Natural killer cell (primary cell): ENCODE measurements around the gene CCL19. TPM values are rescaled to one million over a fixed set of nuclear protein-coding genes. Genes with fewer than 3 reads are reported as not detected.
A peak's percentile ranks its signal among the peaks of the same experiment; 100 is the strongest.

Experiments
- ATAC-seq, 3 donors: fragments of 150-1000 bp in 2 of 3; fragments of 200-7000 bp in 1 of 3; cut with Tn5 transposase; 1 replicate in 1 of 3; 2 replicates in 2 of 3; pipeline ENCODE4 v1.10.0; 2021; ENCODE audit warnings: mild to moderate bottlenecking in 2 of 3, moderate library complexity in 2 of 3
- DNase-seq, 2 donors: peaks; one replicate each; pipeline versions ENCODE4 v3.0.0 to v3.0.0-alpha.2; 2013 to 2021; ENCODE audit warnings: mixed read lengths in 1 of 2
- H3K27ac ChIP-seq: one replicate; pipeline ENCODE4 v1.5.1; 2013; ENCODE audit warnings: mild to moderate bottlenecking, low read length
- H3K27me3 ChIP-seq: one replicate; pipeline ENCODE4 v1.6.1; 2013; ENCODE audit warnings: low read length; ENCODE audit not compliant: control insufficient read depth, insufficient read depth
- H3K36me3 ChIP-seq: one replicate; pipeline ENCODE4 v1.6.1; 2013; ENCODE audit warnings: low read length; ENCODE audit not compliant: control insufficient read depth, insufficient read depth
- H3K4me1 ChIP-seq: one replicate; pipeline ENCODE4 v1.6.1; 2013; ENCODE audit warnings: low read length; ENCODE audit not compliant: control insufficient read depth, insufficient read depth
- H3K4me3 ChIP-seq: one replicate; pipeline ENCODE4 v1.5.1; 2013; ENCODE audit warnings: low read length
- H3K9me3 ChIP-seq: one replicate; pipeline ENCODE4 v1.6.1; 2013; ENCODE audit warnings: low read length; ENCODE audit not compliant: control insufficient read depth, insufficient read depth
- H3K27ac Mint-ChIP-seq, 2 donors: one replicate each; pipeline ENCODE4 v1.8.0; 2022; ENCODE audit warnings: mild to moderate bottlenecking in 2 of 2, mixed read lengths in 2 of 2, moderate library complexity in 1 of 2
- H3K27me3 Mint-ChIP-seq, 2 donors: one replicate each; pipeline ENCODE4 v1.8.0; 2022; ENCODE audit warnings: low read depth in 2 of 2, mixed read lengths in 2 of 2
- H3K36me3 Mint-ChIP-seq: one replicate; pipeline ENCODE4 v1.8.0; 2022; ENCODE audit warnings: mixed read lengths
- H3K4me1 Mint-ChIP-seq, 2 donors: one replicate each; pipeline ENCODE4 v1.8.0; 2022; ENCODE audit warnings: mixed read lengths in 2 of 2
- H3K4me3 Mint-ChIP-seq: one replicate; pipeline ENCODE4 v1.8.0; 2022; ENCODE audit warnings: mild to moderate bottlenecking, moderate library complexity, mixed read lengths
- H3K9me3 Mint-ChIP-seq, 2 donors: one replicate each; pipeline ENCODE4 v1.8.0; 2022; ENCODE audit warnings: mixed read lengths in 2 of 2
- WGBS: methylation state at CpG from one replicate; pipeline ENCODE4 v1.1.7; 2013; ENCODE audit warnings: missing lambda C conversion rate; ENCODE audit not compliant: insufficient coverage; 5-methylcytosine and 5-hydroxymethylcytosine counted together
- intact Hi-C: fragments of 100-400 bp; cut with micrococcal nuclease; formaldehyde crosslinking; loops from one replicate; pipeline ENCODE4 v1.14.2; 2022
- total RNA-seq, 4 donors: library from RNA; stranded (reverse); fragments of 120-200 nt in 1 of 4; gene quantifications; one replicate each; pipeline versions ENCODE4 v1.2.3 to v1.2.4, GENCODE V29; 2013 to 2022
- TF ChIP-seq, protein P1 (sequence below): fragments of 200-600 bp; IDR thresholded peaks from one replicate; pipeline ENCODE4 v1.8.0; 2022; ENCODE audit warnings: antibody characterized with exemption

Gene CCL19
- total RNA-seq, 3 donors from 2014 or later (not counting 1 experiment from before 2014, with no cell fraction given), result not detected

DNA sequence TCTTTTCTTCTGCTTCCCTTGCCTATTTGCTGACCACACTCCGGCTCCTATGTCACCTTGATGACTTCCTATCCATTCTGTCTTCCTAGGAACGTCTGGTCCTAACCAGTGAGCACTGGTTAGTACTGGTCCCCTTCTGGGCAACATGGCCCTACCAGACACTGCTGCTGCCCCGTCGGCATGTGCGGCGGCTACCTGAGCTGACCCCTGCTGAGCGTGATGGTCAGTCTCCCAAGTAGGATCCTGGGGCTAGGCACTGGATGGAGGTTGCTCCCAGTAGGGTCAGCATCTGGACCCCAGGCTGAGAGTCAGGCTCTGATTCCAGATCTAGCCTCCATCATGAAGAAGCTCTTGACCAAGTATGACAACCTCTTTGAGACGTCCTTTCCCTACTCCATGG is 42.4 kb downstream of the CCL19 start:
- no peak for DNase-seq
- H3K27me3 Mint-ChIP-seq, result no peaks in the 10 kb centered on the region
- Histone ChIP-seq H3K9me3 (no peaks in the 10 kb centered on the region), H3K36me3 (peaks cover 25% of the 10 kb centered on the region), H3K27me3 (no peaks in the 10 kb centered on the region), H3K4me3 (no peak overlapping the region), H3K4me1 (peaks cover 37% of the 10 kb centered on the region), H3K27ac (no peak overlapping the region)
- H3K36me3 Mint-ChIP-seq, result no peaks in the 10 kb centered on the region
- intact Hi-C loops, result loop anchor here (5.0 kb wide), 1 partner anchor 36 kb away; the partner anchor contains the start of gene RPP25L
- peaks cover 36 to 47% of the 10 kb centered on the region in 2 donors for H3K4me1 Mint-ChIP-seq
- ATAC-seq, result no peak
- peak overlapping the region in 1 of 2 donors; percentile 89 for H3K27ac Mint-ChIP-seq
- no peaks in the 10 kb centered on the region for H3K9me3 Mint-ChIP-seq
- whole genome bisulfite sequencing, result 96% methylated on average over 8 of the region's 8 CpGs
- TF ChIP-seq, protein P1, sequence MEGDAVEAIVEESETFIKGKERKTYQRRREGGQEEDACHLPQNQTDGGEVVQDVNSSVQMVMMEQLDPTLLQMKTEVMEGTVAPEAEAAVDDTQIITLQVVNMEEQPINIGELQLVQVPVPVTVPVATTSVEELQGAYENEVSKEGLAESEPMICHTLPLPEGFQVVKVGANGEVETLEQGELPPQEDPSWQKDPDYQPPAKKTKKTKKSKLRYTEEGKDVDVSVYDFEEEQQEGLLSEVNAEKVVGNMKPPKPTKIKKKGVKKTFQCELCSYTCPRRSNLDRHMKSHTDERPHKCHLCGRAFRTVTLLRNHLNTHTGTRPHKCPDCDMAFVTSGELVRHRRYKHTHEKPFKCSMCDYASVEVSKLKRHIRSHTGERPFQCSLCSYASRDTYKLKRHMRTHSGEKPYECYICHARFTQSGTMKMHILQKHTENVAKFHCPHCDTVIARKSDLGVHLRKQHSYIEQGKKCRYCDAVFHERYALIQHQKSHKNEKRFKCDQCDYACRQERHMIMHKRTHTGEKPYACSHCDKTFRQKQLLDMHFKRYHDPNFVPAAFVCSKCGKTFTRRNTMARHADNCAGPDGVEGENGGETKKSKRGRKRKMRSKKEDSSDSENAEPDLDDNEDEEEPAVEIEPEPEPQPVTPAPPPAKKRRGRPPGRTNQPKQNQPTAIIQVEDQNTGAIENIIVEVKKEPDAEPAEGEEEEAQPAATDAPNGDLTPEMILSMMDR, result no peak
- H3K4me3 Mint-ChIP-seq, result peak overlapping the region; percentile 58

DNA sequence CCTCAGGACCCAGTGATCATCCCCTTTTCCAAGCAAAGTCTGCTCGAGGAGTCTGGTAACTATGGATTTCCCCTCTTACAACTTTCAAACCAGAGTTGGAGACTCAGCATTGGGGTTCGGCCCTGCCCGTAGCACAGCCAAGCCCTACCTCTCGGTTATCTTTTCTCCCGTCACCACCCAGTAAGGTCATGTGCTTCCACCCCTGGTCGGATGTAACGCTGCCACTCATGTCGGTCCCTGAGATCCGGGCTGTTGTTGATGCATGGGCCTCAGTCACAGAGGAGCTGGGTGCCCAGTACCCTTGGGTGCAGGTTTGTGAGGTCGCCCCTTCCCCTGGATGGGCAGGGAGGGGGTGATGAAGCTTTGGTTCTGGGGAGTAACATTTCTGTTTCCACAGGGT is 43.4 kb downstream of the CCL19 start:
- Histone ChIP-seq H3K4me1 (peaks cover 34% of the 10 kb centered on the region), H3K9me3 (no peaks in the 10 kb centered on the region), H3K27me3 (no peaks in the 10 kb centered on the region), H3K27ac (peak overlapping the region; percentile 53), H3K4me3 (peak overlapping the region; percentile 69), H3K36me3 (peaks cover 25% of the 10 kb centered on the region)
- TF ChIP-seq, protein P1, result no peak
- Mint-ChIP-seq H3K4me3 (peak overlapping the region; percentile 89), H3K36me3 (no peaks in the 10 kb centered on the region), H3K9me3 (no peaks in the 10 kb centered on the region), H3K27me3 (no peaks in the 10 kb centered on the region), H3K27ac (peak overlapping the region; percentile 77 to 89), H3K4me1 (peaks cover 30 to 38% of the 10 kb centered on the region in 2 donors)
- intact Hi-C loops, result loop anchor here (5.0 kb wide), 1 partner anchor 35 kb away; the partner anchor contains the start of gene RPP25L
- DNase-seq, result peak in 1 of 2 donors; percentile 28
- 71% methylated on average over 10 of the region's 10 CpGs for whole genome bisulfite sequencing
- no peak for ATAC-seq

- Mint-ChIP-seq H3K9me3 (no peaks in the 10 kb centered on the region), H3K4me1 (peaks cover 23 to 32% of the 10 kb centered on the region in 2 donors), H3K4me3 (peak overlapping the region; percentile 89), H3K27me3 (no peaks in the 10 kb centered on the region), H3K36me3 (no peaks in the 10 kb centered on the region), H3K27ac (peak overlapping the region; percentile 77 to 89)
- H3K27ac ChIP-seq, result peak overlapping the region; percentile 53
- DNase-seq, result no peak
- ATAC-seq, result no peak
- 0% methylated on average over 8 of the region's 8 CpGs for WGBS
- TF ChIP-seq, protein P1, result no peak
- H3K4me1 ChIP-seq, result peaks cover 28% of the 10 kb centered on the region
- H3K27me3 ChIP-seq, result no peaks in the 10 kb centered on the region
- intact Hi-C loops, result loop anchor here (5.0 kb wide), 1 partner anchor 35 kb away; the partner anchor contains the start of gene RPP25L
- H3K9me3 ChIP-seq, result no peaks in the 10 kb centered on the region
- H3K4me3 ChIP-seq, result peak overlapping the region; percentile 69
- peaks cover 25% of the 10 kb centered on the region for H3K36me3 ChIP-seq
Measured at GRCh38 chr9:34647084-34647403, 44.0 kb downstream of the CCL19 start.
